ENCODE results near the gene RALGPS2.

RALGPS2 gene

DNA sequence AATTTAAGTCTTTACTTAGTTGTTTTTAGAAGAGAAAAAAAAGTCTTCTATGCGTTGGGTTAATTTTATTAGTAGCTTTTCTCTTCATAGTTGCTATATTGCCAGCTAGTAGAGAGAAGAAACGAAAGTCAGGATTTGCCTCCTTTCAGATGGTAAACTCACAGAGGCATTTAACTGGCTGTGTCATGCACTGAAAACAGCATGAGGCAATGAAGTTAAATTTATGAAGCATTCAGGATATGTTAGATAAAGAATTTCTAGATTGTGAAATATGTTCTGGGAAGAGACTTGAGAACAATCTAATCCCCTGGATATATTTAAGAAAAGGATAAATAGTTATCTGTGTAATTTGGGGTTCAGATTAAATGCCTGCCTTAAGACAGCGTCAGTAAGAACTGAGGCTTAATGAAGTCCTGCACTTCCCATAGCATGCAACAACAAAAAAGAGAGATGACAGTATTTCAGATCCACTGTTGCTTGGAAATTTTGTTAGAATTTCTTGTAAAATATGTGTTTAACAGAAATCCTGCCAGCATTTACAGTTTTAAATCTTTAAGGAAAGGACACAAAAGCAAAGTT, 144.2 kb downstream of the RALGPS2 start:
- Histone ChIP-seq H3K9me3 (no peaks in the 10 kb centered on the region), H3K4me3 (no peak overlapping the region), H3K27me3 (ENCODE audit: low read depth) (no peaks in the 10 kb centered on the region), H3K36me3 (replicated peaks) (no peaks in the 10 kb centered on the region), H3K4me1 (peaks cover 15% of the 10 kb centered on the region)
- in situ Hi-C loops (cut with MboI; ENCODE audit: low sequenced_read_pairs): no loop called here
- DNase-seq (ENCODE audit: low spot score in 2 of 2): no peak

DNA sequence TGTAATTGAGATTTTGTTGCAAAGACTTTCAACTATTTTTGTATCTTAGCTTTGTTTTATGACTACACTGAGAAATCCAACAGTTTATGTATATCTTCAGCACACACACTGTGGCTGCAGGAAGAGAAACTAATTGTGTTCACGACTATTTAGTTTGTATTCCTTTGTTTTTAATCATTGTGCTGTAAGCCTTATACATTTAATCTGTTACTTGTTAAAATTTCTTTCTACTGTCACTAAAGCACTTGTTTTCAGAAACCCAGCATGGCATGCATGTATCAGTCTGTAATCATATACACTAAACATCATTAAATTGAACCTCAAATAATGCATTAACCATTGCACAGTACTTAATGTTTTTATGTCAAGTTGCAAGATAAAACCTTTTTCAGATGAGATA, 145.2 kb downstream of the RALGPS2 start:
- Histone ChIP-seq H3K9me3 (no peaks in the 10 kb centered on the region), H3K27me3 (ENCODE audit: low read depth) (no peaks in the 10 kb centered on the region), H3K36me3 (replicated peaks) (no peaks in the 10 kb centered on the region), H3K4me3 (no peak overlapping the region), H3K4me1 (peaks cover 15% of the 10 kb centered on the region)
- in situ Hi-C loops (cut with MboI; ENCODE audit: low sequenced_read_pairs): no loop called here
- no peak for DNase-seq (ENCODE audit: low spot score in 2 of 2)

DNA sequence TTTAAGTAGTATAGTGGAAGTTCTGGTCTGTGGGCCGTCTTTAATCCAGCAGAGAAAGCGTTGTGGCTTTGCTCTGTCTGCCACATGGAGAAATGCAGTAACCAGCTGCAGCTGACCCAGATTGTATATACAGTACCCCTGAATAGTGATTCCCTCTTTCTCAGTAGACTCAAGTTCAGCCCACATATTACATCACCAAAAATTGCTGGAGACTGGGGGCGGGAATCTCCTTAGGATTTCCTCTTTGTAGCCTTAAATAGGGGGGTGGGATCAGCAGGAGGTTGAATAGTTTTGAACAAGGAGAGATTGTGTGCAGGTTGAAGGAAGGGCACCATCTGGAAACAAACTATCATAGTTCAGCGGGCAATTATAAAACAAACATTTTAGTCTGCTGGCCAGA, 145.9 kb downstream of the RALGPS2 start, which contains the start of gene ANGPTL1:
Gene ANGPTL1 (minus strand): TSS at position 134 of the 400 bp plus-strand sequence. CDS start 5,301 bp downstream, outside the sequence.
- peak; percentile 3 to 28 for DNase-seq (ENCODE audit: low spot score in 2 of 2)
- Histone ChIP-seq H3K4me1 (peaks cover 15% of the 10 kb centered on the region), H3K4me3 (no peak within 1 kb of the TSS), H3K27me3 (ENCODE audit: low read depth) (no peaks in the 10 kb centered on the region), H3K9me3 (no peaks in the 10 kb centered on the region), H3K36me3 (replicated peaks) (no peaks in the 10 kb centered on the region)
- in situ Hi-C loops (cut with MboI; ENCODE audit: low sequenced_read_pairs): no loop called here

DNA sequence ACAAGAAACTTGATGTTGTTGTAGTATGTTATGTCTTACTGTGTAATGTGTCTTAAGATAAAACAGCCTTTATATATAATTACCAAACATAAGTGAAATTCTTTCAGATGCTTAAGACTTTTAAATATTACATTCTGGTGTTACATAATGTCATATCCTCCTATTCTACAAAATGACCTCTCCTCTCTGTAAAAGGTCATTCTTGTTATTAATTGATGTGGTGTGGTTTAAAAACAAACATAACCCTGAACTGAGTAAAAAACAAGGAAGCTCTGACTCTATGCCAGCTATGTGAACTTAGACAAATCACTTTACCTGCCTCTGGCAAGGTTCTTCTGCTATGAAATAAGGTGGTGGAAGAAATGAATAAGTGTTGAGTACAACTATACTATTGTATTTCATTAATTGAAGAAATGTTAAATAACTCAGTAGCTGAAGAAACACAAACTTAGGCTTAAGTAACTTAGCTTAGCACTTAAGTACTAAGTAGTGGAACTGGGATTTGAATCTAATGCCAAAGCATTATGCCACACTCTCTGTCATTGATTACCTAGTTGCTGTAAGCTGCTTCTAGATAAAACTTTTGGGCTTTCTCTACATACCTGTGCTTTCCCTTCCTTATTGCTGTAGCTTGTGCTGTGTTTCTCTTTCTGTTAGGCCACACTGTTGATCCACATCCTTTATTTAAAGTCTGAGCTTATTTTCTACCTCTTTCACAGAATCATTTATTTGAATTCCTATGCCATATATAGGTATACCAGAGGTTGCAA, 146.7 kb downstream of the RALGPS2 start:
- H3K36me3 ChIP-seq (replicated peaks): no peaks in the 10 kb centered on the region
- DNase-seq (ENCODE audit: low spot score in 2 of 2): no peak
- H3K27me3 ChIP-seq (ENCODE audit: low read depth): no peaks in the 10 kb centered on the region
- H3K9me3 ChIP-seq: no peaks in the 10 kb centered on the region
- peaks cover 15% of the 10 kb centered on the region for H3K4me1 ChIP-seq
- in situ Hi-C loops (cut with MboI; ENCODE audit: low sequenced_read_pairs): no loop called here
- H3K4me3 ChIP-seq: no peak overlapping the region

DNA sequence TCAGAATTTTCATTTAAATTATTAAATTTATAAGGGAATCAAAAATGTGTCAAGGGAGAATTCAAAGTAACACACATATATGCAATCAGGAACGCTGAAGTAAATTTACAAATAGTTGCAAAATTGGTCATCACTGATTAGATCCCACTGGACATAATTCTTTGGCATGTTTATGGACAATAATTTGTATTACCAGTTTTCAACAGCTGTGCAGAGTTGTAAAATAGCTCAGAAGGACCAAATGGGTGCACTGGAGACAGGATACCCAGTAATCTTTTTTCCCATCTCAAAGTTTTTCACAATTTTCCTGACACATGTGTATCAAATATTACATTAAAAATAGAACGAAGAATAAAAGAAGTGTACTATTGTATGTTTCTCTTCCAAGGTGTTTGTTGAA, 149.9 kb downstream of the RALGPS2 start:
- no peak for DNase-seq (ENCODE audit: low spot score in 2 of 2)
- H3K9me3 ChIP-seq: no peaks in the 10 kb centered on the region
- no peaks in the 10 kb centered on the region for H3K36me3 ChIP-seq (replicated peaks)
- no peaks in the 10 kb centered on the region for H3K27me3 ChIP-seq (ENCODE audit: low read depth)
- in situ Hi-C loops (cut with MboI; ENCODE audit: low sequenced_read_pairs): no loop called here
- no peak overlapping the region for H3K4me3 ChIP-seq
- peaks cover 15% of the 10 kb centered on the region for H3K4me1 ChIP-seq

DNA sequence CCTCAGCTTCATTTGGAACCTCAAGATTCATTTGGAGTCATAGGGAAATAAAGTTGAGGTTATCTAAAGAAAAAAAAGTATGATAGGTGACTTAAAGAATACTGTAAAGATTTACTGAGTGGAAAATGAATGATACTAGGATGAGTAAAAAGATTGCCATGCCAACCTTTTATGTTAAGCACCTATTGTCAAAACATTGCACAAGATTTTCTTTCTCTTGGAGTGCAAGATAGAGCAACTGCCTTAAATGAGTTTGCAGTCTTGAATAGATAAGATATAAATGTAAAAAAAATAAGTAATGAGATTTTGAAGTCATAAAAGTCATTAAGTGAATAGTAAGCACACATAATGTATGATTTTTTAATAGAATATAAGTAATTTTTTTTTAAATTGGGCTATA, 150.9 kb downstream of the RALGPS2 start:
- Histone ChIP-seq H3K4me3 (no peak overlapping the region), H3K4me1 (peaks cover 8% of the 10 kb centered on the region), H3K36me3 (replicated peaks) (no peaks in the 10 kb centered on the region), H3K9me3 (no peaks in the 10 kb centered on the region), H3K27me3 (ENCODE audit: low read depth) (no peaks in the 10 kb centered on the region)
- DNase-seq (ENCODE audit: low spot score in 2 of 2): no peak
- in situ Hi-C loops (cut with MboI; ENCODE audit: low sequenced_read_pairs): no loop called here

DNA sequence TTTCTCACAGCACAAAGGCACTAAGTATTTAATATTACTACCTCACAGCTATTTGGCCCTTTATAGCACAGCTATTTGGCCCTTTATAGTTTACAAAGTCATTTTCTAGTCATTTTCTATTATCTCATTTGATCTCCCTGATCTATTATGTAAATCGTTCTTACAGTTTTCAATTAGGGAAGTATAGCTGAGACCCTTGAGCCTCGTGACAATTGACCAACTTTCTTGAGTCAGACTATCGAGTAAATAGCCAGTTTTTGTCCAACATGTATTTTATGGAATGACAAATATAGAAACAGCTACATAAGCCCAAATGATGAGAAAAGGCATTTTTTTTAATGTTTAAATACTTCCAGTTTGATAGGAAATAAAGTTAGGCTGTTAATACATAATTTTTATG, 152.9 kb downstream of the RALGPS2 start:
- Histone ChIP-seq H3K9me3 (no peaks in the 10 kb centered on the region), H3K4me1 (no peaks in the 10 kb centered on the region), H3K27me3 (ENCODE audit: low read depth) (no peaks in the 10 kb centered on the region), H3K4me3 (no peak overlapping the region), H3K36me3 (replicated peaks) (no peaks in the 10 kb centered on the region)
- no peak for DNase-seq (ENCODE audit: low spot score in 2 of 2)
- in situ Hi-C loops (cut with MboI; ENCODE audit: low sequenced_read_pairs): no loop called here

DNA sequence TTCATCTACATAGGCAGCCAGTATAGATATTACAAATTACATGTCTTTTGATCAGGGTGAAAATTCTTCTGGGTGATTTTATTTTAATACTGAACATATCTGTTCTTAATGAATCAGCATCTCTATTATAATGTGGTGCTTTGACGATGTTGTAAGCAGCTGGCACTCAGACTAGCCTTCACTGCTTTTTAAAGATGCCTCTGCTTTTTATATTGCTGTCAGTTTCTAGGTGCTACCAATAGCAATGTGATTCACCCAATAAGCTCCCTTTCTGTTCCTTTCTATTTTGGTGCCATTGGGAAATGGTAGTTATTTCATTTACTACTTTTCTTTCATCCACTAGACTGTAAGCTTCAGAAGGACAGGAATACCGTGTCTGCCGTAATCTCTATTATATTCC, 156.9 kb downstream of the RALGPS2 start:
- Histone ChIP-seq H3K4me3 (no peak overlapping the region), H3K27me3 (ENCODE audit: low read depth) (no peaks in the 10 kb centered on the region), H3K9me3 (no peaks in the 10 kb centered on the region), H3K4me1 (no peaks in the 10 kb centered on the region), H3K36me3 (replicated peaks) (no peaks in the 10 kb centered on the region)
- in situ Hi-C loops (cut with MboI; ENCODE audit: low sequenced_read_pairs): no loop called here
- DNase-seq (ENCODE audit: low spot score in 2 of 2): no peak

DNA sequence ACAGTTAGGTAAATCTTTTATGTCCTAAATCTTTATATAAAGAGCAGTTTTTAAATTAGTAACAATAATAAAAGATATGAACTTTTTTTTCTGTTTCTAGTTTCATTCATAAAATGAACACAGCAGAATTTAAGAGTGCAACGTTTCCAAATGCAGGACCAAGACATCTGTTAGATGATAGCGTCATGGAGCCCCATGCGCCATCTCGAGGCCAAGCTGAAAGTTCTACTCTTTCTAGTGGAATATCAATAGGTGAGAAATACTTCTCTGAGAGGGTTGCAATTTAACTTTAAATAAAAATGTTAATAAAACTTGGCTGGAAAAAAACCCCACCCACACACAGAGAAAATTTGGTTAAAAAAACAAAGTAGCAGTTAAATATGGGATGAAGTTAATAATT, 160.8 kb downstream of the RALGPS2 start:
- no peak for DNase-seq (ENCODE audit: low spot score in 2 of 2)
- H3K36me3 ChIP-seq (replicated peaks): no peaks in the 10 kb centered on the region

DNA sequence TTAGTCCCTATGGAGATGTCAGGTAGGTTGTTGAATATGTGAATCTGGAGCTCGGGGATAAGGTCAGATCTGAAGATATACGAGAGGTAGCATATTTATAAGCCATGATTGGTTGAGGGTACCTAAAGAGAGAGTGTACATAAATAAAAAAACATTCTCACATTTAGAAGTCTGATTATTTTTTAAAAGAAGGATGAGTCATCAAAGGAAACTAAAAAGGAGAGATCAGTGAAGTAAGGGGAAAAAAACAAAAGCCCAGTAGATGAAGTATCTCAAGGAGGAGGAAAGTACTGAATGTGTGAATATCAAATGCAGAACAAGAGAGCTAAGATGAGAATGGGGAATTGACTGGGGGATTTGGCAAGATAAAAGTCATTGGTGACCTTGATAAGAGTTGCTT, 161.5 kb downstream of the RALGPS2 start:
- no peak for DNase-seq (ENCODE audit: low spot score in 2 of 2)
- H3K27me3 ChIP-seq (ENCODE audit: low read depth): no peaks in the 10 kb centered on the region
- in situ Hi-C loops (cut with MboI; ENCODE audit: low sequenced_read_pairs): no loop called here
- no peak overlapping the region for H3K4me3 ChIP-seq
- no peaks in the 10 kb centered on the region for H3K9me3 ChIP-seq
- no peaks in the 10 kb centered on the region for H3K4me1 ChIP-seq
- no peaks in the 10 kb centered on the region for H3K36me3 ChIP-seq (replicated peaks)

More for the DNA sequence above, 160.8 kb downstream of the RALGPS2 start:
- Histone ChIP-seq H3K9me3 (no peaks in the 10 kb centered on the region), H3K4me1 (no peaks in the 10 kb centered on the region), H3K4me3 (no peak overlapping the region), H3K27me3 (ENCODE audit: low read depth) (no peaks in the 10 kb centered on the region)
- in situ Hi-C loops (cut with MboI; ENCODE audit: low sequenced_read_pairs): no loop called here

DNA sequence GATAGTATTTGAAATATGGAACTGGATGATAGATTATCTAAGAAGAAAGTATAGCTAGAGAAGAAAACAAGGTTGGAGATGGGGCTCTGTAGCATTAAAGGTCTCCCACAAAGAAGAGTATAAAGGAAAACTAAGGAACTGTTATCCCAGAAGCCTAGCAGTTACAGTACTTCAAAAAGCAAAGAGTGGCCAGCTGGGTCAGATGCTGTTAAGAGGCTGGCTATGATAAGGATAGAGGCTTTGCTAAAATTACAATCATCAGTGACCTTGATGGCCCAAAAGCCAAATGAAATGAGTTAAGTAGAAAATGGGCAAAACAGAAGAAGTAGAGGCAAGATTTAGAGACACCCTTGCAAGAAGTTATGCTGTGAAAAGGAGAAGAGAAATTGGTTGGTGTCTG, 170.9 kb downstream of the RALGPS2 start:
- in situ Hi-C loops (cut with MboI; ENCODE audit: low sequenced_read_pairs): no loop called here
- DNase-seq (ENCODE audit: low spot score in 2 of 2): no peak
- Histone ChIP-seq H3K4me1 (no peaks in the 10 kb centered on the region), H3K9me3 (no peaks in the 10 kb centered on the region), H3K4me3 (no peak overlapping the region), H3K36me3 (replicated peaks) (no peaks in the 10 kb centered on the region), H3K27me3 (ENCODE audit: low read depth) (no peaks in the 10 kb centered on the region)

DNA sequence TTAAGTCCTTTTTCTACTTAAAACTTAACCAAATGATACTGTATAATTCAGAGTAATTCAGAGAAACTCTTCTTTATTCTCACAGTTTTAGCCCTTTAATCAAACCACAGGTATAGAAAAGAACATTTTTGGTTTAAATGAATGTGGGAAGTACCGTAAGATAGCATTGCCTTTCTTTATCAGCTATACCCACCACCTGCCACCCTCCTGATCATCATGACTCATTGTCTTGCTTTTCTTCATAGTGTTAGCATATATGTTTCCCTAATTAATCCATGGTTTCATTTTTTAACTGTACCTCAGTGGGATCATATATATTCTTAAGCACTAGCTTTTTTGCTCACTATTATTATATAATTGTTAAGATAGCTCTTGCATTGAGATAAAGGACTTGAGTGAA, 173.4 kb downstream of the RALGPS2 start:
- Histone ChIP-seq H3K9me3 (no peaks in the 10 kb centered on the region), H3K36me3 (replicated peaks) (no peaks in the 10 kb centered on the region), H3K27me3 (ENCODE audit: low read depth) (no peaks in the 10 kb centered on the region), H3K4me1 (no peaks in the 10 kb centered on the region), H3K4me3 (no peak overlapping the region)
- DNase-seq (ENCODE audit: low spot score in 2 of 2): no peak
- in situ Hi-C loops (cut with MboI; ENCODE audit: low sequenced_read_pairs): no loop called here

DNA sequence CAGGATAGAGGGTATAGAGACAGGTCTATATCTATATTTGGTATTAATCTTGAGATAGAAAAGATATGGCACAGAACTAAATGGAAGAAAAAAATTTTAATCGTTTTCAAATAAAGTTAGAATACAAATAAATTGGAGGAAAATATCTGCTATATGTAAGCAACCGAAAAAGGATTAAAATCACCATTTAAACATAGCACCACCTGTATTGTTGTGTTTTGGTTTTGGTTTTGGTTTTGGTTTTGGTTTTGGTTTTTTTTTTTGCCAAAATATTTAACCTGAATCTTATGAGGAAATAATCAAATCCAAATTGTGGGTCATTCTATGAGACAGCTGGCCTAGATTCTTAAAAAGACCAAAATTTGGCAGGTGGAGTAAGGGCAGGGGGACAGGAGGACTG, 174.4 kb downstream of the RALGPS2 start:
- DNase-seq (ENCODE audit: low spot score in 2 of 2): no peak
- no peaks in the 10 kb centered on the region for H3K27me3 ChIP-seq (ENCODE audit: low read depth)
- in situ Hi-C loops (cut with MboI; ENCODE audit: low sequenced_read_pairs): no loop called here
- no peaks in the 10 kb centered on the region for H3K9me3 ChIP-seq
- no peaks in the 10 kb centered on the region for H3K36me3 ChIP-seq (replicated peaks)
- no peaks in the 10 kb centered on the region for H3K4me1 ChIP-seq
- H3K4me3 ChIP-seq: no peak overlapping the region

DNA sequence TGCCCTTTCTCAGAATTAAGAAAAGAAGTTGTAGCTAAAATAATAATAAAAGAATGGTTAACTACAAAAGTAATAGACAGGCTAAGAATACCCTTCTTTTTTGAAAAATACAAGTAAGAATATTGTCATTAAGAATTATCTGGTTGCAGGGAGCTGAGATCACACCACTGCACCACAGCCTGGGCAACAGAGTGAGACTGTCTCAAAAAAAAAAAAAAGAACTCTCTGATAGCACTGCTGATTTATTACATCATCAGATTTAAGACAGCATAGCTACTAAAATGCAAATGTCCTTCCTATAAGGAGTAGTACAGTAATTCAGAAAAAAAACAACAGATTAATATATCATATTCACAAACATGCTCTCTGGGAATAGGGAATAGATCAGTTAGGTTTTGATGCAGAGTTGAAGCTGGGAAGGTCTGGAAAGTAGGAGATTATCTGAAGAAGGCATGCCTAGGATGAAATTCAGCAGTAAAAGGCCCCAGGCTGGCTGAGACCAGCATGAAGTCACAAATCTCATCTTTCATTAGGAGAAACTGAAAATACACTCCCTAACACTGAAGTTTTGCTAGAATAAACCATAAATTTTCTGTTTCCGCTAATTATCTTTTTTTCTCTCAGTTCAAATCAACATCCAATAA, 176.6 kb downstream of the RALGPS2 start:
- in situ Hi-C loops (cut with MboI; ENCODE audit: low sequenced_read_pairs): no loop called here
- DNase-seq (ENCODE audit: low spot score in 2 of 2): no peak
- no peaks in the 10 kb centered on the region for H3K9me3 ChIP-seq
- no peaks in the 10 kb centered on the region for H3K4me1 ChIP-seq
- H3K36me3 ChIP-seq (replicated peaks): no peaks in the 10 kb centered on the region
- no peaks in the 10 kb centered on the region for H3K27me3 ChIP-seq (ENCODE audit: low read depth)
- H3K4me3 ChIP-seq: no peak overlapping the region
